Neutrophil (primary cell): ENCODE data around the gene SYVN1.
A peak's percentile ranks its signal among the peaks of the same experiment; 100 is the strongest.

Experiments
- H3K27ac ChIP-seq: fragments of 200-600 bp; sonication (generic); 2 replicates; pipeline ENCODE4 v1.5.1; 2016; ENCODE audit warnings: mild to moderate bottlenecking, moderate library complexity
- H3K27me3 ChIP-seq: fragments of 200-600 bp; sonication (generic); 2 replicates; pipeline ENCODE4 v1.6.0; 2016; ENCODE audit warnings: mild to moderate bottlenecking
- H3K36me3 ChIP-seq: fragments of 200-600 bp; sonication (generic); 2 replicates; pipeline ENCODE4 v1.5.1; 2017
- H3K4me1 ChIP-seq, 2 experiments: fragments of 200-600 bp in 1 of 2; sonication (generic) in 1 of 2; 1 replicate in 1 of 2; 2 replicates in 1 of 2; pipeline versions ENCODE4 v1.5.1 to v1.6.1; 2013 to 2016; ENCODE audit warnings: low read depth in 1 of 2, low read length in 1 of 2, mild to moderate bottlenecking in 1 of 2, moderate library complexity in 1 of 2; ENCODE audit not compliant: control insufficient read depth in 1 of 2, insufficient read depth in 1 of 2
- H3K4me3 ChIP-seq, 2 experiments: fragments of 200-600 bp in 1 of 2; sonication (generic) in 1 of 2; 1 replicate in 1 of 2; 2 replicates in 1 of 2; pipeline ENCODE4 v1.5.1; 2013 to 2016; ENCODE audit warnings: low read depth in 1 of 2, low read length in 1 of 2, mild to moderate bottlenecking in 1 of 2, moderate library complexity in 1 of 2
- H3K9me3 ChIP-seq: fragments of 200-600 bp; sonication (generic); 2 replicates; pipeline ENCODE4 v1.5.1; 2016
- TF ChIP-seq, protein P1 (sequence below): fragments of 200-600 bp; sonication (generic); IDR thresholded peaks from 2 replicates; pipeline ENCODE4 v1.5.1; 2016; ENCODE audit warnings: antibody characterized with exemption

The SYVN1 gene

GRCh38 chr11:65136515-65137096, 2.3 kb upstream of the SYVN1 start:
- H3K36me3 ChIP-seq = peaks cover 12% of the 10 kb centered on the region
- H3K4me1 ChIP-seq = peaks cover 34 to 38% of the 10 kb centered on the region in 2 experiments
- no peaks in the 10 kb centered on the region for H3K9me3 ChIP-seq
- no peak overlapping the region for H3K4me3 ChIP-seq
- H3K27me3 ChIP-seq = peaks cover 10% of the 10 kb centered on the region
- no peak overlapping the region for H3K27ac ChIP-seq
- TF ChIP-seq, protein P1, sequence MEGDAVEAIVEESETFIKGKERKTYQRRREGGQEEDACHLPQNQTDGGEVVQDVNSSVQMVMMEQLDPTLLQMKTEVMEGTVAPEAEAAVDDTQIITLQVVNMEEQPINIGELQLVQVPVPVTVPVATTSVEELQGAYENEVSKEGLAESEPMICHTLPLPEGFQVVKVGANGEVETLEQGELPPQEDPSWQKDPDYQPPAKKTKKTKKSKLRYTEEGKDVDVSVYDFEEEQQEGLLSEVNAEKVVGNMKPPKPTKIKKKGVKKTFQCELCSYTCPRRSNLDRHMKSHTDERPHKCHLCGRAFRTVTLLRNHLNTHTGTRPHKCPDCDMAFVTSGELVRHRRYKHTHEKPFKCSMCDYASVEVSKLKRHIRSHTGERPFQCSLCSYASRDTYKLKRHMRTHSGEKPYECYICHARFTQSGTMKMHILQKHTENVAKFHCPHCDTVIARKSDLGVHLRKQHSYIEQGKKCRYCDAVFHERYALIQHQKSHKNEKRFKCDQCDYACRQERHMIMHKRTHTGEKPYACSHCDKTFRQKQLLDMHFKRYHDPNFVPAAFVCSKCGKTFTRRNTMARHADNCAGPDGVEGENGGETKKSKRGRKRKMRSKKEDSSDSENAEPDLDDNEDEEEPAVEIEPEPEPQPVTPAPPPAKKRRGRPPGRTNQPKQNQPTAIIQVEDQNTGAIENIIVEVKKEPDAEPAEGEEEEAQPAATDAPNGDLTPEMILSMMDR = no peak

DNA sequence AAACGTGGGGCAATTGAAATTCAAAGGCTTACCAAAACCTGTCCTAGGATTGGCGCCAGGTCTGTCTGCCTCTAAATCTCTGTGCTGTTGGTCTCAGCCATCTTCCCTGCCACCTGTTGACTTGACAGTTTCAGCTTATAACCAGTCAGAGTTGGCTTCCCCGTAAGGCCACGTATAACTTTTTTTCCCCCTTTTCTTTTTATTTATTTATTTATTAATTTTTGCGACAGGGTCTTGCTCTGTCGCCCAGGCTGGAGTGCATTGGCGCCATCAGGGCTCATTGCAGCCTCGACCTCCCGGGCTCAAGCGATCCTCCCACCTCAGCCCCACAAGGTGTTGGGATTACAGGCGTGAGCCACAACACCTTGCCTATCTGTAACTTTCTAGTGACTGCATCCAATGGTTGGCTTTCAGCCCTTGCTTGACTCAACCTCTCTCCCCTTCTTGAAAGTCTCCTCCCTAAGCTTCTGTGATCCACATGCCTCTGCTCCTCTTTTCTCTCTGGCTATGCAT, 1.4 kb upstream of the SYVN1 start:
- Histone ChIP-seq H3K4me1 (peaks cover 34 to 38% of the 10 kb centered on the region in 2 experiments), H3K27me3 (peaks cover 8% of the 10 kb centered on the region), H3K36me3 (peaks cover 21% of the 10 kb centered on the region), H3K9me3 (no peaks in the 10 kb centered on the region), H3K4me3 (peak overlapping the region; percentile 74 to 90), H3K27ac (peak overlapping the region; percentile 95)
- TF ChIP-seq, protein P1 = no peak

- TF ChIP-seq, protein P1 = no peak
- Histone ChIP-seq H3K4me1 (peaks cover 34 to 38% of the 10 kb centered on the region in 2 experiments), H3K4me3 (peak overlapping the region; percentile 74 to 90), H3K9me3 (no peaks in the 10 kb centered on the region), H3K27ac (peak overlapping the region; percentile 95), H3K27me3 (peaks cover 2% of the 10 kb centered on the region), H3K36me3 (peaks cover 27% of the 10 kb centered on the region)
Observed at GRCh38 chr11:65134952-65135632, 773 bp upstream of the SYVN1 start.

DNA sequence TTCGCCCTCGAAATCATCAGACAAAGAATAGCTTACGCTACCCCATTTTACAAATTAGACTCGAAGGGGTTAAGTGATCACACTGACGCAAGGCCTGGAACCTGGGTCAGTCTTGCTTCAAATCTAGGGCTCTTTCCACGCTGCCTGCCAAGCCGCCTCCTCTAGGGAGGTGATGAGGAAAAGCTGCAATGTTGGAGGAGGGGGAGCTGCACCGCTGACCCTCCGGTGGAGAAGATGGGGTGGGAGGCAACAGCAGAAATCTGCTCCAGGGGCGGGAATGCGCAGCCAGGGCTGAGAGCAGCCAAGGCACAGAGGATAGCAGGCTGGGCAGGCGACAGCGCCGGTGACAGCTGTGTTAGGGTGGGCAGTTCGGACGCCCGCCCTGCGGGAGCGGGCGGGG, 595 bp downstream of the SYVN1 start:
- H3K36me3 ChIP-seq = peaks cover 41% of the 10 kb centered on the region
- peak overlapping the region; percentile 95 for H3K27ac ChIP-seq
- no peaks in the 10 kb centered on the region for H3K27me3 ChIP-seq
- peaks cover 34 to 38% of the 10 kb centered on the region in 2 experiments for H3K4me1 ChIP-seq
- no peaks in the 10 kb centered on the region for H3K9me3 ChIP-seq
- TF ChIP-seq, protein P1 = no peak
- H3K4me3 ChIP-seq = peak overlapping the region; percentile 74 to 90

- H3K27ac ChIP-seq = peak overlapping the region; percentile 95
- TF ChIP-seq, protein P1 = no peak
- H3K4me1 ChIP-seq = peaks cover 34 to 38% of the 10 kb centered on the region in 2 experiments
- no peaks in the 10 kb centered on the region for H3K9me3 ChIP-seq
- peak overlapping the region; percentile 74 to 90 for H3K4me3 ChIP-seq
- no peaks in the 10 kb centered on the region for H3K27me3 ChIP-seq
- H3K36me3 ChIP-seq = peaks cover 47% of the 10 kb centered on the region
Observed at GRCh38 chr11:65132988-65133700, 1.2 kb downstream of the SYVN1 start.
